ENCODE measurements around the gene FGF11. TPM values are rescaled to one million over a fixed set of nuclear protein-coding genes. Genes with fewer than 3 reads are reported as not detected.

Gene FGF11
- total and polyA plus RNA-seq, 2 donors (not counting 3 experiments of a cell fraction or from before 2014, with no cell fraction given) = 0.70 TPM; not detected in 1

GRCh38 chr17:7429722-7430121 lies 9.6 kb upstream of the FGF11 start:
- no peaks in the 10 kb centered on the region for H3K36me3 ChIP-seq (ENCODE audit: control insufficient read depth in 2 of 2, extremely low read depth in 1 of 2, insufficient read depth in 2 of 2, low read length in 2 of 2)
- H3K9me1 ChIP-seq (replicated peaks; ENCODE audit: control insufficient read depth, extremely low read depth, insufficient read depth, low read length) = no peaks in the 10 kb centered on the region
- H4K20me1 ChIP-seq (replicated peaks; ENCODE audit: control insufficient read depth, extremely low read depth, insufficient read depth, low read length) = no peaks in the 10 kb centered on the region
- no peak overlapping the region for H3K9ac ChIP-seq (replicated peaks; ENCODE audit: extremely low read depth, insufficient read depth, low read length)
- H3K27me3 ChIP-seq (ENCODE audit: control insufficient read depth in 2 of 2, insufficient read depth in 2 of 2, low read length in 2 of 2) = no peaks in the 10 kb centered on the region
- TF ChIP-seq GATA2 (IDR thresholded peaks at IDR 0.05; ENCODE audit: insufficient read depth, insufficient read length, low read depth, low read length) = no peak
- intact Hi-C loops (cut with micrococcal nuclease) (no loop called here), dilution Hi-C loops (cut with MboI; ENCODE audit: extremely low pct_ligation_motif_present, low sequenced_read_pairs) (no loop called here)
- H3K4me1 ChIP-seq (ENCODE audit: control insufficient read depth, extremely low read depth, insufficient read depth, low read length) = no peaks in the 10 kb centered on the region
- FAIRE-seq (no peak), DNase-seq (ENCODE audit: low read depth, low spot score) (no peak)
- H3K79me2 ChIP-seq (ENCODE audit: control insufficient read depth, insufficient read depth, low read length) = no peaks in the 10 kb centered on the region
- BruUV-seq (replicated peaks) = no TSS peak
- H3K4me3 ChIP-seq (replicated peaks in 1 of 3; ENCODE audit: insufficient read depth in 1 of 3, low read depth in 1 of 3, low read length in 3 of 3) = no peak overlapping the region
- ChIA-PET POLR2A (no interaction called here), CTCF (no interaction called here)
- no peak overlapping the region for H3K27ac ChIP-seq (ENCODE audit: insufficient read depth, low read depth, low read length)
- H2AFZ ChIP-seq (ENCODE audit: low read depth, low read length) = no peak overlapping the region
- H3K9me3 ChIP-seq (replicated peaks; ENCODE audit: control insufficient read depth, insufficient read depth, low read length) = no peaks in the 10 kb centered on the region
- no peak overlapping the region for H3K4me2 ChIP-seq (ENCODE audit: insufficient read depth, low read length)

GRCh38 chr17:7431231-7431630 lies 8.1 kb upstream of the FGF11 start:
- peaks cover 10% of the 10 kb centered on the region for H3K4me1 ChIP-seq (ENCODE audit: control insufficient read depth, extremely low read depth, insufficient read depth, low read length)
- no peak overlapping the region for H3K4me3 ChIP-seq (replicated peaks in 1 of 3; ENCODE audit: insufficient read depth in 1 of 3, low read depth in 1 of 3, low read length in 3 of 3)
- H3K4me2 ChIP-seq (ENCODE audit: insufficient read depth, low read length) = no peak overlapping the region
- H3K9me3 ChIP-seq (replicated peaks; ENCODE audit: control insufficient read depth, insufficient read depth, low read length) = no peaks in the 10 kb centered on the region
- dilution Hi-C loops (cut with MboI; ENCODE audit: extremely low pct_ligation_motif_present, low sequenced_read_pairs) = no loop called here
- CTCF ChIA-PET = interaction anchor here (1.3 to 1.5 kb wide), 2 partner anchors 11 to 76 kb away, joined by 3 to 5 read pairs; partner anchors contain the start of gene SPEM1
- BruUV-seq (replicated peaks) = no TSS peak
- H3K79me2 ChIP-seq (ENCODE audit: control insufficient read depth, insufficient read depth, low read length) = no peaks in the 10 kb centered on the region
- TF ChIP-seq POLR2A (IDR thresholded peaks at IDR 0.05; ENCODE audit: low read depth, low read length) (no peak), POLR2AphosphoS5 (IDR thresholded peaks at IDR 0.05; ENCODE audit: insufficient read depth, low read depth, low read length) (no peak), MAX (IDR thresholded peaks at IDR 0.05; ENCODE audit: insufficient read depth, insufficient read length) (no peak), MYC (IDR thresholded peaks at IDR 0.05; ENCODE audit: low read depth, low read length) (no peak), JUN (IDR thresholded peaks at IDR 0.05; ENCODE audit: borderline replicate concordance, insufficient read depth, insufficient read length, low read depth) (no peak), FOS (IDR thresholded peaks at IDR 0.05; ENCODE audit: borderline replicate concordance, insufficient read depth, low read length) (no peak), GATA2 (IDR thresholded peaks at IDR 0.05; ENCODE audit: insufficient read depth, insufficient read length, low read depth, low read length) (no peak), EZH2 (IDR thresholded peaks at IDR 0.05; ENCODE audit: borderline replicate concordance, low read depth, low read length, severe bottlenecking) (no peak)
- TF ChIP-seq, protein P1, sequence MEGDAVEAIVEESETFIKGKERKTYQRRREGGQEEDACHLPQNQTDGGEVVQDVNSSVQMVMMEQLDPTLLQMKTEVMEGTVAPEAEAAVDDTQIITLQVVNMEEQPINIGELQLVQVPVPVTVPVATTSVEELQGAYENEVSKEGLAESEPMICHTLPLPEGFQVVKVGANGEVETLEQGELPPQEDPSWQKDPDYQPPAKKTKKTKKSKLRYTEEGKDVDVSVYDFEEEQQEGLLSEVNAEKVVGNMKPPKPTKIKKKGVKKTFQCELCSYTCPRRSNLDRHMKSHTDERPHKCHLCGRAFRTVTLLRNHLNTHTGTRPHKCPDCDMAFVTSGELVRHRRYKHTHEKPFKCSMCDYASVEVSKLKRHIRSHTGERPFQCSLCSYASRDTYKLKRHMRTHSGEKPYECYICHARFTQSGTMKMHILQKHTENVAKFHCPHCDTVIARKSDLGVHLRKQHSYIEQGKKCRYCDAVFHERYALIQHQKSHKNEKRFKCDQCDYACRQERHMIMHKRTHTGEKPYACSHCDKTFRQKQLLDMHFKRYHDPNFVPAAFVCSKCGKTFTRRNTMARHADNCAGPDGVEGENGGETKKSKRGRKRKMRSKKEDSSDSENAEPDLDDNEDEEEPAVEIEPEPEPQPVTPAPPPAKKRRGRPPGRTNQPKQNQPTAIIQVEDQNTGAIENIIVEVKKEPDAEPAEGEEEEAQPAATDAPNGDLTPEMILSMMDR (IDR thresholded peaks at IDR 0.05; ENCODE audit: extremely low read depth in 1 of 2, insufficient read depth in 1 of 2, low read depth in 1 of 2, low read length in 2 of 2) = no peak
- no peak for DNase-seq (ENCODE audit: low read depth, low spot score)
- no peaks in the 10 kb centered on the region for H3K27me3 ChIP-seq (ENCODE audit: control insufficient read depth in 2 of 2, insufficient read depth in 2 of 2, low read length in 2 of 2)
- no peak for FAIRE-seq
- POLR2A ChIA-PET = interaction anchor here (0.6 kb wide), 1 partner anchor 25 kb away, joined by 10 read pairs; no protein-coding TSS in a partner anchor
- H3K36me3 ChIP-seq (ENCODE audit: control insufficient read depth in 2 of 2, extremely low read depth in 1 of 2, insufficient read depth in 2 of 2, low read length in 2 of 2) = no peaks in the 10 kb centered on the region
- no peak overlapping the region for H3K27ac ChIP-seq (ENCODE audit: insufficient read depth, low read depth, low read length)
- no peak overlapping the region for H2AFZ ChIP-seq (ENCODE audit: low read depth, low read length)
- intact Hi-C loops (cut with micrococcal nuclease) = no loop called here
- H3K9me1 ChIP-seq (replicated peaks; ENCODE audit: control insufficient read depth, extremely low read depth, insufficient read depth, low read length) = no peaks in the 10 kb centered on the region
- no peak overlapping the region for H3K9ac ChIP-seq (replicated peaks; ENCODE audit: extremely low read depth, insufficient read depth, low read length)
- no peaks in the 10 kb centered on the region for H4K20me1 ChIP-seq (replicated peaks; ENCODE audit: control insufficient read depth, extremely low read depth, insufficient read depth, low read length)
